ENCODE data around the gene RHEB.
"Not testable (repeated sequence)": the region's sequence is repeated elsewhere in the genome, so short reads cannot be mapped to it uniquely, and the experiment has no call there.

The RHEB gene, protein sequence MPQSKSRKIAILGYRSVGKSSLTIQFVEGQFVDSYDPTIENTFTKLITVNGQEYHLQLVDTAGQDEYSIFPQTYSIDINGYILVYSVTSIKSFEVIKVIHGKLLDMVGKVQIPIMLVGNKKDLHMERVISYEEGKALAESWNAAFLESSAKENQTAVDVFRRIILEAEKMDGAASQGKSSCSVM

DNA sequence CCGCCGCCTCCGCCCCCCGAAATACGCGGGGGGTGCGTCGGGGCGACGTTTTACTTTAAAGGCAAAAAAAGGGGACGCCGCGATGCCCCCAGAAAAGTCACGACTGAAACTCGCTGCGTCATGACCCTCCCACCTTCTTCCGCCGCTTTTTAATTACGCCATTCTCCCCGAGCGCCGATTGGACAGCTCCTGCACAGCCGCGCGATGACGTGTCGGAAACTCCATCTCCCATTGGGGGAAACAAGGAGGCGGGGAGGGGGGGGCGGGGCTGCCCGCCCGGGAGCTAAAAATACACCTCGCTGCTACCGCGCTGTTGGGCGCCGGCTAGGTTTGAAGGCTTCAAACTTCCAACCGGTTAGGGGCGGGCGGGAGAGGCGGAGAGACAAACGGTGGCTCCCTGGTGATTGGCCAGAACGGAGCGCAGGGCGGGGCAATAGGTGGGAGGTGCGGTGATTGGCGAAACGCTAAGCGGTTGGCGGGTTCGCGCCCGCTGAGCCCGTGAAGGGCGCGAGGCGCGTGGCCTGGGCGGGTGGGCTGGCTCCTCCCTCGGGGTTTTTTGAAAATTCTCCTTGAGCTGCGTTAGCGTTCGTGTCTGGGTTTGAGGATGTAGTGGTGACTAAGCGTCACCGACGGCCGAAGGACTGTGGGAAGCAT is at the start of gene RHEB:
RHEB (minus strand) TSS at position 131 of the 654 bp plus-strand sequence. CDS start 384 bp downstream, outside the sequence.
- DNase-seq (ENCODE audit: low spot score), result peak; percentile 95

DNA sequence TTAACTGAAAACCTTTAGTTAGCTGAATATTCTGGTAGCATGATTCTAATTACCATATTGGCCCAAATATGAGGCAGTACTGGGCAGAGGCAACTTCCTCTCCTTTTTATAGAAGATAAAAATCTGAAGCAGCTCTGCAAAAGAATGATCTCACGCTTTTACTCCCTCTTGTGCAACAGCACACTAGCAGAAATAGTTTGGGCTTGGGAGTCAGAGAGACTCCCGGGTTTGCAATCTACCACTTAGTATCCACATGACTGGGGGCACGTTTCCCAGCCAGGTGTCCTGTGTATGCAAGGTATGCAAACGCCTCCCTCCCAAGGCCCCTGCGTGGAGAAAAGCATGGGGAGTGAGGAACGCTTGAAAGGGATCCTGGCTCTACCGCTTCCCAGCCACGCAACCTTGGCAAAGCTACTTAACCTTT is 47.2 kb upstream of the RHEB start:
- no peak for DNase-seq (ENCODE audit: low spot score)

DNA sequence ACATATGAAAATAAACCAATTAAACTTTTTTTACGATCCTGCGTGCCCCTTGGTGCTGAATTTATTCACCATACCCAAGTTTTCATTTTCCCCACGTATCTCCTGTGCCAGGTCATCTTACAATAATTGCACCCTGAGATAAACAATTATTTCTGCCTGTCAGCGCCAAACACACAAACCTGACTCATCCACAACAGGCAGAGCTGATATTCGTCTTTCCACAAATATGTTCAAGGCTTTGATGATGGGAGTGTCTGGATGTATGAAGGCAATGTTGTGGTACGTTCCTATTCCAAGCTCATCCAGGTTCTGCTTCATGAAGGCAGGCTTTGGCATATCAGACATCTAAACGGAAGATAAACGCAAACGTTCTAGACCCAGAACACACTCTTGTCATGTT is 45.8 kb upstream of the RHEB start:
- DNase-seq (ENCODE audit: low spot score), result no peak

DNA sequence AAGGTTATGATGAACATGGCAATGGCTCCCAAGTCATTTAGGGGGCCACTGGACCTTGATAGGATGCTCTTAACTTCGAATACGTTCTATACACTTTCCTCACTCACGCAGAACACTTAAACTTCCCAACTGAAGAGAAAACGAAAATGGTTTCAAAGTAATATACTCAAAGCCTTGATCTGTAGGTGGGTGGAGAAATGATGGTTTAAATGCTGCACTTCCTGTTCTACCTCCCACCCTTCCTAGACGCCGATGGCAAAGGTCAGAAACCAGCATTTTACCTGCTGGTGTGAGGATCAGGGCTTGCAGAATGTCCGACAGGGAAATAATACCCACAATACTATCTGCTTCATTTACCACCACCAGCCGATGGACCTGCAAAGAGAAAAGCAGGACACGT is 40.5 kb upstream of the RHEB start:
- no peak for DNase-seq (ENCODE audit: low spot score)

DNA sequence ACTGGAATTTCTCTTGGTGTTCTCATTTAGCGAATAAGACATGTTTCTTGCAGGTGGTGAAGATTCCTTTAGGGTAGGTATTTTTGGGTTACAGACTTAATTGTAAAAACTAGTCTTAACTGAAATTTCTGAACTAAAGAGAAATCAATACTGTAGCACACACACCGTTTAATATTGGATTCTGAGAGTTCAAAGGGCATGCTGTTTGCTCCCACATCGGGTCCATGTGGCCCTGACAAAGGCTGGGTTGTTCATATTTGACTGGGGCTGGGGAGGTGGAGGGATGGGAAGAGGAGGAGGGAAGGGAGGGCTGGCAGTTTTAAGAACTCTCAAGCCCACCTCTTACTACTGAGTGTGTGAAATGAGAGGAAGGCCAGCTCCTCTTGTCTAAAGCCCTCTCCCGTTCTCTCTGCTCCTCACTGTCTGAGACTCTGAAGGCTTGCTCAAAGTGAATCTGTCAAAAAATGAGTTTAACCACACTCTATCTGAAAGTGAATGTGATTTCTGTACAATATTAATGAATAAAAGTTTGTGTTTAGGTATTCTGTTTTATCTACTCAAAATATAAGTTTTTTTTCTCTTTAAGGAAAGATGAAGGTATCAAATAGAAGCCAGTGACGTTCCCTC is 40.0 kb upstream of the RHEB start:
- no peak for DNase-seq (ENCODE audit: low spot score)

DNA sequence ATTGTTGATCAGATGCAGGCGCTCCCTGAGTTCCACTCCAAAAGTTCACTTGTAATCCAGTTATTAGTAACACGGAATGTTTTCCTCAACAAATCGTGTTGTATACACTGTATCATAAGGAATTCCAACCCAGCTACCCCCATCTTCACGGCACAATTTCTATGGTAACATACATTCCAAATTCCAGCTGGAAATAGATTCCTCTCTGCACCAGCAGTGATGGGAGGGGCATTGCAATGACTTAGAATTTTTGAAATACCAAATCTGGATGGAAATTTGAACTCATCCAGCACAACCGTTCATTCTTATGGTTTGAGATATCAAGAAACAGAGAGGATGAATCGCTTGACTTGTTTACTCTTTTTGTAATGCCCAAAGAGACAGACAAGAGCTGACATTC is 38.9 kb upstream of the RHEB start:
- no peak for DNase-seq (ENCODE audit: low spot score)

DNA sequence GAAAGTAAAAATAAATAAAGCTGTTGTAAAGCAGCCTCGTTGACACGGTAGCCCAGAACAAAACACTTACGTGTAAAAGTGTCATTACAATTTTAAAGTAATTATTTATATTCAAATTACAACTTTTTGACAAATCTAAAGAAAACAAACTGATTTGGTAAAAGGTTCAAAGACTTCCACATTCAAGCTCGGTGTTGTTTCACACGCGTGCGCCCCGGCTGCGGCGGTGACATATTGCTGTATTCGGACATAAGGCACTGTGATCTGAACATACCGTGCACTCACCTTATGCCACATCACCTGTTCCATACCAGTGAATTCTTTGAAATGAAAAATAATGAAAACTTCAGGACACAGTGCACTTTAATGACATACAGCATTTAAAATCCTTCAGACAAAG is 36.9 kb upstream of the RHEB start:
- no peak for DNase-seq (ENCODE audit: low spot score)

DNA sequence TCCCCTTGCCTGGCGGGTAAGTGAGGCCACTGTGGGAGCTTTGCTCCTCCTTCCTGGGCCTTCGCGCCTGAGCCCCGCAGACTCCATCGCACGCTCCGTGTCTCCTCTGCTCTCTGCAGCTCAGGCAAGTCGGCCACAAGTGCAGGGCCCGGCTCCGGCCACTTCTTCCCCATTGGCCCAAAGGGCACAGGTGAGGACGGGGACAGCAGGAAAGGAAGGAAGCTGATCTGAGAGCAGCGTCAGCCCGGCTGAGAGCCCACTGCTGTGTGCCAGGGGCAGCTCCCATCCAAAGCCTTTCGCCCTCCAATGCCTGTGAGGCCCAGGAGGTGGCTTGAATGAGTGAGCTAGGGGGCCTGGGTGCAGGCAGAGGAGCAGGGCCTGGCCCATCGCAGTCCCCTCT is 33.7 kb upstream of the RHEB start:
- no peak for DNase-seq (ENCODE audit: low spot score)

DNA sequence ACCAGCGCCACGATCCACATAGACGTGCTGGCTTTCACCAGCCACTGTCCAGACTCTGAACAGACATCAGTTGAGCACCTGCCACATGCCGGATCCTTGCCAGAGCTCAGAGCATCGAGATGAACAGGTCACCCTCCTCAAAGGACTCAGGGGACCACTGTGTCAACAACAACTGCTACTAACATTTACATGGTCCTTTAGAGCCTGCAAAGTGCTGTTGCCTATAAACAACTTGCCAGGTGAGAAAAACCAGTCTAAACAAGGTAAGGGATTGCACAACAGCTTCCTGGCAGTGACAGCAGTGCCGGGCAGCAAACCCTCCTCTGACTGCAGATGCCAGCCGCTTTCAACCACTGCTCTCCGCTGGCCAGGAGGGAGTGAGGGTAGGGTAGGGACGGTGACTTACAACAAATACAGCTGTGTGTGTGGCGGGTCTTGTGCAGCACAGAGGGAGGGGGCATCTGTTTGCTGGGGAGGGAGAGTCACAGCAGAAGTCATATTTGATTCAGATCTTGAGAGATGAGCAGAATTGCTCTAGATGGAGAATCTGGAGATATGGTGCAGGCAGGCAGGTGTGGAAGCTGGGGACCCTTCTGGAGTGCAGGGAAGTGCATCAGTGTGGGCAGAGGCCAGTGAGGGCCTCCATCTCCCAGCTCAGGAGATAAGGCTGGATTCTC is 32.8 kb upstream of the RHEB start:
- peak; percentile 60 for DNase-seq (ENCODE audit: low spot score)

DNA sequence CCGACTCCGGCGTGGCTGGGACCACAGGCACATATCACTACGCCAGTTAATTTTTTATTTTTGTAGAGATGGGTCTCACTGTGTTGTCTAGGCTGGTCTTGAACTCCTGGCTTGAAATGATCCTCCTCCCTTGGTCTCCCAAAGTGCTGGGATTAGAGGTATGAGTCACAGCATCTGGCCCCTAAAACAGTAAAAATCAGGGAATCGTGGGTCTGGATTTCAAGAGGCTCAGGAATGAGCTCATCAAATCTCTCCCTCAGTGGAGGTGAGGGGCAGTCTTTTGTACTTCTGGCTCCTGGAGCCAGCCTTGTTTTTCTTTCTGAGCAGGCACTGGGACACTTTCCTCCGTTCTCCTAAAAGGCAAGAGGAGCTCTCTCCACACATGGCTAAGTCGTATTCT is 32.1 kb upstream of the RHEB start:
- DNase-seq (ENCODE audit: low spot score), result no peak

DNA sequence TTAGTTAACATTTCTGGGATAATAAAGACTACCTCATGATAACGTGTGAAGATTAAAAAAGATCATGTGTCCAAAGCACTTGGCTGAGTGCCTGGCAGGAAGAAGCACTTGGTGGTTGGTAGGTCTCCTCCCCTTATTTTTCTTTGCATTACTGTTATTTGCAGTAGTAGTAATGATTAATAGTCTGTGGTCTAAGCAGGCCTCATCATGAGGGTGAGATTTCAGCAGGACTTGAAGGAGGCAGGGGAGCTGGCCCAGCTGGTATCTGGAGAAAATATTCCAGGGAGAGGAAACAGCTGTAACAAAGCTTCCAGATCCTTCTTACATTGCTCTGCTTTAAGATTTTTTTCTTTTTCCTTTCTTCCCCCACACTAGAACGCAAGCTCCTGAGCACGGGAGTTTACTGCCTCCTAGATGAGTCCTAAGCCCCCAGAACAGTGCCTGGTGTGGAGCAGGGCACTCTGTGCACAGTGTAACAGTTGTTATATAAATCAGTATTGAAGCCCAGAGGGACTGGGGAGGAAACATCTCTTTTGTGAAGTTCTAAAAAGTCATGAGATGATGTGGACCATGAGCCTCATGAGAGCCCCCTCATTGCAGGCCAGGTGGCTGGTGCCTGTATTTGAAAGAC is 31.1 kb upstream of the RHEB start:
- DNase-seq (ENCODE audit: low spot score), result no peak

DNA sequence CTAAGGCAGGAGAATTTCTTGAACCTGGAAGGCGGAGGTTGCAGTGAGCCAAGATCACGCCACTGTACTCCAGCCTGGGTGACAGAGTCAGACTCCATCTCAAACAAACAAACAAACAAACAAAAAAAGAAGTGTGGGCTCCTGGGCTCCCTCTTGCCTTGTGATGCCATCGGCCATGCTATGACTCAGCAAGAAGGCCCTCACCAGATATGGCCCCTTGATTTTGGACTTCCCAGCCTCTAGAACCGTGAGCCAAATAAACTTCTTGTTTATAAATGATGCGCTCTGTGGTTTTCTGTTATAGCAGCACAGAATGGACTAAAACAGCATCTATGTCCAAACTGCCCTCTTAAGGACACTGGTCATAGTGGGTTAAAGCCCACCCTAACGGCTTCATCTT is 29.9 kb upstream of the RHEB start:
- no peak for DNase-seq (ENCODE audit: low spot score)

DNA sequence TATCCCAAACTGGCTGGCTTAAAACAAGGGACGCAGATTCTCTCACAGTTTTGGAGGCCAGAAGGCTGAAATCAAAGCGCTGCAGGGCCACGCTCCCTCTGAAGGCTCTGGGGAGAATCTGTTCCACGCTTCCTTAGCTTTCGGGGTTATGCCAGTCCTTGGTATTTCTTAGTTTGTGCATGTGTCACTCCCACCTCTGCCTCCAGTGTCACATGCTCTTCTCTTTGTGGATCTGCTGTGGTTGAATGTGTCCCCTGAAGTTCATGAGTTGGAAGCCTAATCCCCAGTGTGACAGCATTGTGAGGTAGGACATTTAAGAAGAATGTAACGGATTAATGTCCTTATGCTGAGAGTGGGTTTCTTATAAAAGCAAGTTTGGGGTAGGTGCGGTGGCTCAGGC is 29.4 kb upstream of the RHEB start:
- DNase-seq (ENCODE audit: low spot score), result no peak

DNA sequence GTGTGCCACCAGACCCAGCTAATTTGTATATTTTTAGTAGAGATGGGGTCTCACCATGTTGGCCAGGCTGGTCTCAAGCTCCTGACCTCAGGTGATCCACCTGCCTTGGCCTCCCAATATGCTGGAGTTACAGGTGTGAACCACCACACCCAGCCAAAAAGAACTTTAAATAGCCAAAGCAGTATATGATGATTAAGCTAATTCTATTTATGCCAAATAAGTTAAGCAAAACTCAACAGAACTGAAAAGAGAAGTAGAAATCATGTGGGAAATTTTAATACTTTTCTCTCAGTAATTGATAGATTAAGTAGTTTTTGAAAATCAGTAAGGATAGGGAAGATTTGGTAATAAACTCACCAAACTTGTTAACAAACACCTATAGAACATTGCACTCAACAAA is 24.5 kb upstream of the RHEB start:
- no peak for DNase-seq (ENCODE audit: low spot score)

DNA sequence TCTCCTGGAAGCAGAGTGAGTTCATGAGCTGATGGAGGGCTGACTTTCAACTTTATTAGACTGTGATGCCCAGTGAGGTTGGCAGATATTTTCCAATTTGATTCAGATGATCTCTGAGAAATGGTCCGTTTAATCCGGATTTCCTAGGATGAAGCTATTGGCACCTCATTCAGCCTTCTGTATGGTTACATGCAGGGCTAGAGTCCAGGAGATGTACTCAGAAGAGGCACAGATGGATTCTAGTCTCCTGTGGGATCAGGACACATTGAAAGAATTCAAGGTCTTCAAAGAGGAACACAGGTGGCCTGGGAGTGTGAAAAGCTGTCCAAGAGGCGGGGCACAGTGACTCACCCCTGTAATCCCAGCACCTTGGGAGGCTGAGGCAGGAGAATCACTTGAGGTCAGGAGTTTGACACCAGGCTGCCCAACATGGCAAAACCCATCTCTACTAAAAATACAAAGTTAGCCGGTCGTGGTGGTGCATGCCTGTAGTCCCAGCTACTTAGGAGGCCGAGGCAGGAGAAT is 23.0 kb upstream of the RHEB start:
- DNase-seq (ENCODE audit: low spot score), result no peak

DNA sequence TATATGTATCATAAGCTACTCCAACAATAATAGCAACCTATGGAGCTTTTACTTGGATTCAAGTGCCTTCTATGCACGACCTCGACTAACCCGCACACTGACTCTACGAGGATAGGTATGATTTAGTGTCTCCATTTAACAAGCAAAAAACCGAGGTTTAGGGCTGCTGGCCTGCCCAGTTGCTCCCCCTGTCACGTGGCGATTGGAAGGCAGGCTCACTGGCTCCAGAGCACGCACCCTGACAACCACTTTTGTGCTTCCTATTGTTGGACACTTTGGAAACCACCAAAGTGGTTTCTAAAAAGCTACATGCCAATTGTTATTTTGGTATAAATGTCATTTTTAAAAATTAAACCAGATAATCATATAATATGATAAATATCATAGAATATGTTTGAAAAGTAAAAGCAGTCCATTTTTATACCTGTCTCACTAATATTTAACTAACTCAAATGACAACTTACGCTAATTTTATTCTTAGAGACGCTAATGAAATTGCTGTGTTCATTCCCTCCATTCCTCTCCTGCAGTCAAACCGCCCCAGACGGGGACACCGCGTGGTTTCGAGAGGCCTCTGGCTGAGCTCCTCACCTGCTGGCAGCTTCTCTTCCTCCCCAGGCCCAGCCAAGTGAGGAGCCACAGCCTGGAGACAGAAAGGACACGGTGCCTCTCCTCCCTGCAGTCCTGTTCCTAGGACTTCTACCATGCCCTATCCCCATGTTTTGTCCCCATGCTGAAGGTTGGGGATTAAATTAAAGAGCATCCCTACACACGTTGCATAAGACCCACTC is 22.2 kb upstream of the RHEB start:
- no peak for DNase-seq (ENCODE audit: low spot score)

DNA sequence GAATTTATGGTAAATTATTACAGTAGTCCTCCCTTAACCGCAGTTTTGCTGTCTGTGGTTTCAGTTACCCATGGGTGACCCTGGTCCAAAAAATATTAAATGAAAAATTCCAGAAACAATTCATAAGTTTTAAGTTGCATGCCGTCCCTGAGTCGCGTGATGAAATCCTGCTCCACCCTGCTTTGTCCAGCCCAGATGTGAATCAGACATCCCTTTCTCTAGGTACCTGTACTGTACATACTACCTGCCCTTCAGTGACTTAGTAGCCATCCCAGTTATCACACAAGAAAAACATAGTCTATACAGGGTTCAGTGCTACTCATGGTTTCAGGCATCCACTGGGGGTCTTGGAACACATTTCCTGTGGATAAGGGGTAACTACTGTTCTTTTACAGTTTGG is 20.5 kb upstream of the RHEB start:
- no peak for DNase-seq (ENCODE audit: low spot score)

DNA sequence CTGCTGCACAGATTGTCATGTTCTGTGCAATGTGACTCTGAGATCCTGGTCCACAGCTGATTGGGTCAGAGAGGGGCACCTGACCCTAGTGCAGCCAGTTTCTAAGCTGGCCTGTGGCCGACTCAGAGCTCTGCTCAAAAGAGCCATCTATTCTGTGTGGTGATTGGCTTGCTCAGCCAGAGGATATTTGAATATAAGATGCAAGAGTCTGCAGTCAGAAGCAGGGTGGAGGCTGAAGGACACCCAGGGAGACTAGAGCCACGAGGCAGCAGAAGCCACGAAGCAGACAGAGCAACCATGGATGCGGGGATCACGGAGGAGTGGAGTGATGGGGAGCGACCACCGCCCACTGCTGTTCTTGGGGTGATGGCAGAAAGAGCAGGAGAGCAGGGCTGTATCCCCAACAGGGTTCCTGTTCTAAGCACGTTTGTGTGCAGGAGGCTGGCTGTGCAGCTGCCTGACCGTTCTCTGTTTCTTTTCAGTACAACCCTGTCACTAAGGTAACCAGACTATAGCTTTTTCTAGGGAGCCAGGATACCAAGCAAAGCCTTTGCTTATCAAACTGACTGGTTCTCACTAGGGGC is 19.5 kb upstream of the RHEB start:
- peak; percentile 67 for DNase-seq (ENCODE audit: low spot score)

DNA sequence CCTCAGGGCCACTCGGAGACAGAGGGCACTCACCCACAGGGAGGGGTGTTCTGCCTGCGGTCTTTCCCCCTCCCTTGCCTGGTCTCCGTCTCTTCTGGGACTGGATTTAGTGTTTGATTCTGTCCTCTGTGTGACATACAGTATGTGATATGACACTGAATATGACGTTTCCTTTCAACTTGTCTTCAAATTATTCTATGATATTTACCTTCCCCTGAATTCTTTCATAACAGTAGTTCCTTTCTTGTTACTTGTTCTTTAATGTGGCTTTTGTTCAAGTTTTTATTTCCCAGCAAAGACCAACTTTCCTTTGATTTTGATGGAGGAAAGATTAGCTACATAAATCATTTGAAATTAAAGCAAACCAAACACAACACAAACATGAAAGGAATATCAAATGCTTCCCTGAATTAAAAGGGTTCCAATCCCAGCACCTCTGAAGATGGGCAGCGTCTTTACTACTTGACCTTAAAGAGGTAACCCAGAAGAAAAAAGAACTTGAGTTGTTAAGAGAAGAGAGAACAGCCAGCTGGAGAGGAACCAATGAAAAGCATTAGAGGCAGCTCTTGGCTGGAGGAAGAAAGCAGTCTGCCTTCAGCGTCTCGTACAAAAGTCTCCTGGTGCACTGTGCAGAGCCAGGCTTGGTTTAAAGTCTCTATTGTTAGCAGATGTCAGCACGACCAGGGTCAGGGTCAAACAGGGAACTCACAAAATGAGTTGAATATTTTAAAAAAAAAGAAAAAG is 18.3 kb upstream of the RHEB start:
- no peak for DNase-seq (ENCODE audit: low spot score)

DNA sequence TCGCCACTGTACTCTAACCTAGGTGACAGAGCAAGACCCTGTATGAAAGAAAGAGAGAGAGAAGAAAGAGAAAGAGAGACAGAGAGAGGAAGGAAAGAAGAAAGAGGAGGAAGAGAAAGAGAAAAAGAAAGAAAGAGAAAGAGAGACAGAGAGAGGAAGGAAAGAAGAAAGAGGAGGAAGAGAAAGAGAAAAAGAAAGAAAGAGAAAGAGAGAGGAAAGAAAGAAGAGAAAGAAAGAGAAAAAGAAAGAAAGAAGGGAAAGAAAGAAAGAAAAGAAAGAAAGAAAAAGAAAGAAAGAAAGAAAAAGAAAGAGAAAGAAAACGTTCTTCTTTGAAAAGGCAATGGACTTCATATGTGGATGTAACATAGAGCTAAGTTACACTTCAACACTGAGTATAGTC is 16.5 kb upstream of the RHEB start:
- DNase-seq (ENCODE audit: low spot score), result not testable (repeated sequence)

DNA sequence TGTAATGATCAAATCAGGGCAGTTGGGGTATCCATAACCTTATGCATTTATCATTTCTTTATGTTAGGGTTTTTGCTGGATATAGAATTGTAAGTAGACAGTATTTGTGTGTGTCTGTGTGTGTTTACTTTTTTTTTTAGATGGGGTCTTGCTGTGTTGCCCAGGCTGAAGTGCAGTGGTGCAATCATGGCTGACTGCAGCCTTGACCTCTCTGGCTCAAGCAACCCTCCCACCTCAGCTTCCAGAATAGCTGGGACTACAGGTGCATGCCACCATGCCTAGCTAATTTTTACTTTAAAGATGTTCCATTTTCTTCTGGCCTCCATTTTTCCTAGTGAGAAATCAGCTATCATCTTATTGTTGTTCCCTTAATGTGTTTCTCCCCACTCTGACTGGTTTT is 10.1 kb upstream of the RHEB start:
- DNase-seq (ENCODE audit: low spot score), result no peak
